ENCODE results near the gene SAP25. TPM values are rescaled to one million over a fixed set of nuclear protein-coding genes. Genes with fewer than 3 reads are reported as not detected.
A peak's percentile ranks its signal among the peaks of the same experiment; 100 is the strongest.

SAP25 gene
- total and polyA plus RNA-seq, 9 donors: 3.2 to 10.1 (median 6.8) TPM; not detected in 1

- peak in 3 of 5 donors; percentile 41 to 66 (median 51) for DNase-seq
- Histone ChIP-seq H3K36me3 (no peaks in the 10 kb centered on the region), H3K27ac (peak overlapping the region; percentile 62 to 86), H3K4me3 (no peak overlapping the region), H3K9me3 (no peaks in the 10 kb centered on the region), H3K27me3 (no peaks in the 10 kb centered on the region), H3K4me1 (ENCODE audit: insufficient read depth) (peaks cover 14% of the 10 kb centered on the region)
- 23 to 31% (median 28%) methylated on average over 23 of the region's 23 CpGs for WGBS, 3 donors
- TF ChIP-seq EP300 (IDR thresholded peaks at IDR 0.05) (no peak), POLR2A (IDR thresholded peaks at IDR 0.05) (no peak)
- TF ChIP-seq, protein P1, sequence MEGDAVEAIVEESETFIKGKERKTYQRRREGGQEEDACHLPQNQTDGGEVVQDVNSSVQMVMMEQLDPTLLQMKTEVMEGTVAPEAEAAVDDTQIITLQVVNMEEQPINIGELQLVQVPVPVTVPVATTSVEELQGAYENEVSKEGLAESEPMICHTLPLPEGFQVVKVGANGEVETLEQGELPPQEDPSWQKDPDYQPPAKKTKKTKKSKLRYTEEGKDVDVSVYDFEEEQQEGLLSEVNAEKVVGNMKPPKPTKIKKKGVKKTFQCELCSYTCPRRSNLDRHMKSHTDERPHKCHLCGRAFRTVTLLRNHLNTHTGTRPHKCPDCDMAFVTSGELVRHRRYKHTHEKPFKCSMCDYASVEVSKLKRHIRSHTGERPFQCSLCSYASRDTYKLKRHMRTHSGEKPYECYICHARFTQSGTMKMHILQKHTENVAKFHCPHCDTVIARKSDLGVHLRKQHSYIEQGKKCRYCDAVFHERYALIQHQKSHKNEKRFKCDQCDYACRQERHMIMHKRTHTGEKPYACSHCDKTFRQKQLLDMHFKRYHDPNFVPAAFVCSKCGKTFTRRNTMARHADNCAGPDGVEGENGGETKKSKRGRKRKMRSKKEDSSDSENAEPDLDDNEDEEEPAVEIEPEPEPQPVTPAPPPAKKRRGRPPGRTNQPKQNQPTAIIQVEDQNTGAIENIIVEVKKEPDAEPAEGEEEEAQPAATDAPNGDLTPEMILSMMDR (IDR thresholded peaks at IDR 0.05): no peak
- intact Hi-C loops (cut with DNase I): loop anchor here in 1 of 4 donors (5.0 to 10.0 kb wide), 2 partner anchors 99 to 271 kb away; partner anchors contain the start of gene SLC12A9
Observed at GRCh38 chr7:100583132-100584053, 9.7 kb upstream of the SAP25 start.

DNA sequence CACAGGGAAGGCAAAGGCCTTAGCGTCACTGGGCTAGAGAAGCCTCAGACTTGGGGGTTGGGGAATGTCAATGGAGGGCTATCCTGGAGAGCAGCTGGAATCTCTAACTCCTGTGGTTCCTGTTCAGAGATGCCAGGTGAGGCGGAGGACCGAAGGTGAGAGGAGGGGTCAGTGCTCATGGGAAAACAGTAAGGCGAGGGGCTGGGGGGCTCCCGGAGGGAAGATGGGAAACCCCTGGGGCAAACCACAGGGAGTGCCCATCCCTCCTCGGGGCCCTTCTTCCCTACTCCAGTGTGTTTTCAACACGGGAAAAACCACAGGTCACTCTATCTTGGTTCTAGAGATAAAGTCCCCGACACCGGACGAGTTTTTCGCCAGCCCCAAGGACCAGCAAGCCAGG is 8.9 kb upstream of the SAP25 start:
- peak in 1 of 5 donors; percentile 35 for DNase-seq
- Histone ChIP-seq H3K4me1 (ENCODE audit: insufficient read depth) (peaks cover 14% of the 10 kb centered on the region), H3K36me3 (no peaks in the 10 kb centered on the region), H3K27ac (peak overlapping the region in 1 of 2 donors; percentile 26), H3K27me3 (no peaks in the 10 kb centered on the region), H3K4me3 (no peak overlapping the region), H3K9me3 (no peaks in the 10 kb centered on the region)
- intact Hi-C loops (cut with DNase I): loop anchor here in 1 of 4 donors (5.0 to 10.0 kb wide), 2 partner anchors 100 to 272 kb away; partner anchors contain the start of gene SLC12A9
- TF ChIP-seq, protein P1 (IDR thresholded peaks at IDR 0.05): no peak
- no peak for TF ChIP-seq EP300 (IDR thresholded peaks at IDR 0.05)
- no peak for TF ChIP-seq POLR2A (IDR thresholded peaks at IDR 0.05)
- WGBS, 3 donors: 42 to 55% (median 42%) methylated on average over 11 of the region's 11 CpGs

- no peak for TF ChIP-seq POLR2A (IDR thresholded peaks at IDR 0.05)
- TF ChIP-seq, protein P1 (IDR thresholded peaks at IDR 0.05): no peak
- no peak for TF ChIP-seq EP300 (IDR thresholded peaks at IDR 0.05)
- peak in 3 of 5 donors; percentile 37 to 46 (median 40) for DNase-seq
- H3K27me3 ChIP-seq: no peaks in the 10 kb centered on the region
- no peaks in the 10 kb centered on the region for H3K36me3 ChIP-seq
- intact Hi-C loops (cut with DNase I): loop anchor here in 1 of 4 donors (5.0 to 10.0 kb wide), 2 partner anchors 100 to 273 kb away; partner anchors contain the start of gene SLC12A9
- no peak overlapping the region for H3K4me3 ChIP-seq
- H3K27ac ChIP-seq: no peak overlapping the region
- H3K9me3 ChIP-seq: no peaks in the 10 kb centered on the region
- peaks cover 14% of the 10 kb centered on the region for H3K4me1 ChIP-seq (ENCODE audit: insufficient read depth)
- WGBS, 3 donors: 65 to 79% (median 76%) methylated on average over 15 to 20 of the region's 20 CpGs
Observed at GRCh38 chr7:100582041-100582579, 8.4 kb upstream of the SAP25 start.

DNA sequence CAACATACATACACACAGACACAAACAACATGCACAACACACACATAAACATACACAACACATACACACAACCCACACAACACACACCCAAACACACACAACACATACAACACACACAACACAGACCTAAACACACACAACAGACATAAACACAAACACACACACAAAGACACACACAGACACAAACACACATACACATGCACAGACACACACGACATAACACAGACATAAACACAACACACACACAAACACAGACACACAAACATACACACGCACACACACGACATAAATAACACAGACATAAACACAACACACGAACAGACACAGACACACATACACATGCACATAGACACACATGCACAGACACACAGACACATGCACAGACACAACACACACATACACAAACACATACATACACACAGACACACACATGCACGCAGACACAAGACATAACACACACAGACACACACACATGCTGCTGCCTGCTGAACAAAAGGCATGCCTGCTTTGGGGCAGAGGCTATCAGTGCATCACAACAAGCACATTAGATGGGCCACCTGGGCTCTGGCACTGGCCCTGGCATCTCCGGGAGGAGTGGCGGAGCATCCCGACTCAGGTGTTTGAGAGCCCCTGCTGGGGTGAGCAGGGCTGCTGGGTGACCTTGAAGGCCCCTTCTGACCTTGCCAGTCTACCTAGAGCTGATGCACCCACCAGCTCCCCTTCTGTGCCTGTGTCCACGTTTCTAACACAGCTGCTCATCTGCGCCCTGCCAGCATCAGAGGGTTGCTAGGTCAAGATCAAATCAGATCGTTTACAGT is 7.0 kb upstream of the SAP25 start:
- H3K4me3 ChIP-seq: no peak overlapping the region
- H3K36me3 ChIP-seq: no peaks in the 10 kb centered on the region
- 71 to 84% (median 75%) methylated on average over 11 of the region's 11 CpGs for WGBS, 3 donors
- TF ChIP-seq, protein P1 (IDR thresholded peaks at IDR 0.05): no peak
- TF ChIP-seq EP300 (IDR thresholded peaks at IDR 0.05) (no peak), POLR2A (IDR thresholded peaks at IDR 0.05) (no peak)
- no peaks in the 10 kb centered on the region for H3K27me3 ChIP-seq
- peaks cover 14% of the 10 kb centered on the region for H3K4me1 ChIP-seq (ENCODE audit: insufficient read depth)
- intact Hi-C loops (cut with DNase I): loop anchor here in 1 of 4 donors (5.0 to 10.0 kb wide), 2 partner anchors 102 to 274 kb away; partner anchors contain the start of gene SLC12A9
- H3K9me3 ChIP-seq: no peaks in the 10 kb centered on the region
- H3K27ac ChIP-seq: no peak overlapping the region
- no peak for DNase-seq
